ENCODE data around the gene NOD1.

The NOD1 gene

DNA sequence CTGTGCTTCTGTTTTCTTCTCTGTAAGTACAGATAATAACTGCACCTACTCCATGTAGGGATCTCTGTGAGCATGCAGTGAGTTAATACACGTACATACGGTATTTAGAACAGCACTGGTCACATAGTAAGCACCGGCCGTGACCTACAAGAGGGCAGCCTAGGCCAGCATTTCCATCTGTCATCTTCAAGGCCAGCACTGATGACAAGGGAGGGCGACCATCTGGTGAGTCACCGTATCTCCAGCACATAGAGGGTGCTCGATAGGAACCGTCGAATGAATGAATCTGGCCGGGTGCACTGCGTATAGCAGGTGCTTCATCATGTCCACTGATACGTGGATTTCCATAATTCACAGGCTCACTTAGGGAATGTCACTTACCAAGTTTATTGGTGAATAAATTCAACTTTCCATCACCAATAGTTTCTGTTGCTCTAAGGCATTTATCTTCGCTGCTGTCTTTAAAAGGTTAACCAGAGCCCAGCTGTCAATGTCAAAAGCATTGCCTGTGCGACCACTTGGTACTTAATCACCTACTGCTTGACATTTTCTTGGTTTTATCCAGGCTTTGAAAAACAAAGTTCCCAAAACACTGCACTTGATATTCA is 8.3 kb downstream of the NOD1 start:
- DNase-seq, result peak; percentile 78

GRCh38 chr7:30469303-30469702 is 9.3 kb downstream of the NOD1 start:
- DNase-seq, result peak; percentile 72

DNA sequence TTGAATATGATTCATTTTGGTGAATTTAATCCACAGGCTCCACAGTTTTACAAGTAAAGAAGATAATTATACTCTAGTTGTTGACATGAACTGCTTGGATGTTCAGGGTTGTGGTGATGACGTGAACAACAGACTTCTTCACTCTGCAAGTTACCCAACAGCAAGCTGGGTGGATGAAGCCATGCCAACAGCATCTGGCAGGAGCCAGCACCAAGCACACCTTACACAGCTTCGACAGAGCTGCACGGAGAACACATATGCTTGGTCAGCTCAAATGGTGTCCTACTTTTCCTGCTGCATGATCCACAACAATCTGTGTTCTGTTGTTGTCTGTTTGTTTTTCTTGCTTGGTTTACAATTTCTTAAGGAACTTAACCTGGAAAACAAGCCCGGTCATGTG is 9.8 kb downstream of the NOD1 start:
- peak; percentile 72 for DNase-seq

DNA sequence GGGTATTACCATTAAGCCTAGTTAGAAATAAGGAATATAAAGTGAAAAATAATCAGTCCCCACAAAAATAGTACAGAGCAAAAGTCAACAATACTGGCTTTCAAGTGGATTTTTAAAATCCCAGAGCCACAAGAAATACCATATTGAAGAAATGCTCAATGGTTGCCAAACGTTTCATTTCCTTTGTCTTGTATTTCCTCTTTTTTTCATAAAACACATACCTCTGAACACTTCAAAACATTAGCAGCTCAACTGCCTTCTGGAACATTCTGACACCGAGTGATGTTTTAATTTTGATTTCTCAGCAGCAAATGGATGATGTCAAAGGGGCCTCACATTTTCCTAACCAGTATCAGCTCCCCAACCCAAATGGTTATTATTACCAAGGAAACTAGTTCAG is 10.5 kb downstream of the NOD1 start:
- no peak for DNase-seq

DNA sequence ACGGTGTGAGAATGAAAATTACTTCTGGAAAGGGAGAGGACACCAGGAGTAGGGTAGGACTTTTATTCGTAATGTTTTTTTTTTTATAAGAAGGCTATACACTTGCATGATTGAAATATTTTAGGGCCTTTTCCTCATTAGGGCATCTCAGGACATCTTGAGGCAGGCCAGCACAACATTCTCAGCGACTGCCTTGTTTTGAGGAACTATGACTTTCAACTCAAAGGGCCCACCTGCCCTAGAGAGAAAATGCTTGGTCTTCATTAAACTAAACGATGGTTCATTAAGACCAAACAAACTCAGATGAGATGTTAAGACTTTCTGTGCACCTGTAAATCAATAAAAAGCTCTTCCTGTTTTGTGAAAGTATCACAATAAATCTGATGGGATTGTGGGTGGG is 11.3 kb downstream of the NOD1 start:
- DNase-seq, result no peak

DNA sequence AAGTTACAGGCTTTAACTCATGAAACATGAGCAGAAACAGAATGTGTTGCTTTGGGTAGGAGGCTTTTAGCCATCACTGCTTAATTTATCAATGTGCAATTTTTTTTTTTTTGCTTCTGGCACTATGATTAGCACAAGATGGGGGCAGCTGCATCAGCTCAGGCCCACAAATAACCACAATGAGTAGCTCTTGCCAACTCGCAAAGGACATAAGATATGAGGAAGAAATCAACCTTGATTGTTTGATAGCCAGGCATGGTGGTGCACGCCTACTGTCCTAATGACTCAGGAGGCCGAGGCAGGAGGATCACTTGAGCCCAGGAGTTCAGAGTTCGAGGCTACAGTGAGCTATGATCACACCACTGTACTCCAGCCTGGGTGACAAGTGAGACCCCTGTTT is 12.3 kb downstream of the NOD1 start:
- no peak for DNase-seq

DNA sequence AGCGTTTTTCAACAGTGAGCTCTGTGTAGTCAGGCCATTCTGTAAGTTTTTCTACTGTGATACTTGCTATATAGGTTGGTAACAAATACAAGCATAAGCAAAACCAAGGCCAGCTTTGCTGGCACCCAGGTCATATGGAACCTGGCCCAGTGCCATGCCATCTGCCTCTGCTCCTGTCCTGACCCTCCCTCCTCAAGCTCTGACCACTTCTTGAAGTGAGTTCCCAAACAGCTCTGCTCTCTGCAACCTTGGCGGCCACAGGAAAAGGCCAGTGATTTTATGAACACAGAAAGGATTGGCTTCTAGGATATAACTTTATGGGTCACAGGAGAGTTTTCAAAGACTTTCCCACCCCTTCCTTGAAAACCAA is 12.8 kb downstream of the NOD1 start:
- DNase-seq, result no peak

GRCh38 chr7:30465046-30465810 is 13.4 kb downstream of the NOD1 start:
- DNase-seq, result no peak

DNA sequence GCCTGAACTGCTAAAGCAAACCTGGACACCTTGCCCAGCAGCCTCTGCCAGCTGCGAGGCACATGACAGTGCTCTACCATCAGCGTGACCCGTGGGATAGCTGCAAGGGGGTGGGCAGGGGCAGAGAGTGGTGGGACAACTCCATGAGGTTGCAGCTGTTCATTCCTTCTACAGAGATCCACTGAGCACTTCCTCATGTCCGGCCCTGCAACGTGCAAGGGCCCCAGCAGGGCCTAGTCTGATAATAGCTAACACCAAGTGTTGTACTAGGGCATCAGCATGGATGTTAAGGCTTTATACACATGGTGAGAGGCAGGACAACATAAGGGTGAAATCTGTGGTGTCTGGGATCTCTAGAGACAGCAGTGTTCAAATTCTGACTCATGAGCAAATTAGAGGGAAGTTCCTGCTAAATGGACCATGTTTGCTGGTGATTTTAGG is 14.3 kb downstream of the NOD1 start:
- DNase-seq, result no peak

GRCh38 chr7:30463405-30464145 is 15.0 kb downstream of the NOD1 start:
- DNase-seq, result no peak

DNA sequence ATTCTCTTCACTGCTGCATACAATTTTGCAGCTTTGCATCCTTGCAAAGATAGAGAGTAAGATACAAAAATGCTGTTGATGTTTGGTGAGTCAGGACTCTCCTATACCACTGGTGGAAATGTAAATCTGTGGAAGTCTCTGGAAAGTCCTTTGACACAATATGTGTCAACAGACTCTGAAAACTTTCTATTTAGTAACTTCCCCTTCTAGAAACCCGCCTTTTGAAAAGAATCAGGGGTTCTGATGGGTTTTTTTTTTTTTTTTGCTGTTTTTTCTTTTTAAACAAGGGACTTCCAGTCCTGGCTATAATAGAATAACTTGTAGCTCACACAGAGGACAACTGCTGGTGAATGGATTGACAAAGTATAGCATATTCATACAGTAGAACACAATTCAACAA is 16.4 kb downstream of the NOD1 start:
- DNase-seq, result no peak

GRCh38 chr7:30460246-30460633 is 18.3 kb downstream of the NOD1 start:
- DNase-seq, result no peak

DNA sequence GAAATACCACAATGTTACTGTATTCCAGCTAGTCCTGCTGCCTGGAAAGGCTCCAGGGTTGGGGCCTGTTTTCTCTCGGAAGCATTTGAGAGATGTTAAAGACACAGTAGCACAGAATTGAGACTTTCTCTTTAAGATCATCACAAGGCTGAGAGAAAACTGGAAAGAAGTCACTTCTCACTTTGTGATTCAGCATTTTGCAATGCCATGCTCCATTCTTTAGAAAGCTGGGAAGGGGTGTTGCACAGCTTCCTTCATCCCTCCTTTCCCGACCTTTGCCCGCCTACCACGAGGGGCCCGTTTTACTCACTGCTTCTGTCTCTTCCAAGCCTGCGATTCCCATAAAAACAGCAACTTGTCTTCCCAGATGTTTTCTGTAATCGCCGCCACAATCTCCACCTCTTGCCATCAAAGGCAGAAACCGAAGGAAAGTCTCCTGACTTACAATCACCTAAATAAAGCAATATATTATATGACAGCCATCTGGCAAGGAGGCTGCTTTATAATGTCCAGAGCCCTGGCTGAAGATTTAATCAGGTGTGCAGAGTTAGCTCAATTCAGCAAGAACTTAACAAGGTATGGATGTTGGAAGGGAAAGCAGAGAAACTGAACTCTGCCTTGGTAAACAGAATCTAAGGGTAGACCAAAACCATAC is 18.9 kb downstream of the NOD1 start:
- no peak for DNase-seq

DNA sequence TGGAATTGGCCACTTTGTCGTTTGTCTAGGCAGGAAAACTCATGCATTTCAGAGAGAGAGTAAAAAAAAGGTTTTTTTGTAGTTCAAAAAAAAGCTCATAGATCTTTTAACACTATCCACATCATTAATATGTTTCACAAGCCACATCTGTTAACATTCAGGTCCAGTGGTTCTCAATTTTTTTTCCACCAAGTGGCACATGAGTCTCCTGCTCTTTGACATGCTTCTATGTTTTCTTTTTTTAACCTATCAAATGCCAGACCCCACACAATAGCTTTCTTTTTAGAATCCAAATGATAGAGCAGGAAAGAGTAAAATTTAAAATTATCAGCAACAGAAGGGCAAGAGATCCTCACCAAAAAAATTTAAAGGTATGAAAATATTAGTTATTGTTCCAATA is 20.3 kb downstream of the NOD1 start:
- no peak for DNase-seq

DNA sequence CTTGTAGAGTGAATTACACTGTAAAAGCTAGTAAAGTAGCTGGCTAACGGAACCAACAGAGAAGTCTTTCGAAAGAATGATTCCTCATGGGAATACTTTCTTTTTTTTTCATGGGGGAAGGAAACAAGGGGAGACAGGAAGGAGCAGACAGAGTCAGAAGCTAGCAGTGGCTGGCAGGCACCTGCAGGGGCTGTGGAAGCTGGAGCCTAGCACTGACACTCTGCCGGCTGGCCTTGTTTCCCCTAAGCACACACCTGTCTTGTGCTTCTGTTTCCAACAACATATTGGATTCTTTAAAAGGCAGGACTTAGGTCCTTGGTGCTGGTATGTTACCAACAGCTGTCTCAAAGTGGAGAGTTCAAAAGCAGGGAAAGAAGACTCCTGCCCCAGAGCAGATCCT is 24.7 kb downstream of the NOD1 start:
- no peak for DNase-seq

- DNase-seq, result no peak
Observed at GRCh38 chr7:30453016-30453415, 25.6 kb downstream of the NOD1 start.

GRCh38 chr7:30452280-30452930 is 26.2 kb downstream of the NOD1 start:
- DNase-seq, result peak; percentile 39

- DNase-seq, result no peak
Observed at GRCh38 chr7:30451539-30452279, 26.9 kb downstream of the NOD1 start.

DNA sequence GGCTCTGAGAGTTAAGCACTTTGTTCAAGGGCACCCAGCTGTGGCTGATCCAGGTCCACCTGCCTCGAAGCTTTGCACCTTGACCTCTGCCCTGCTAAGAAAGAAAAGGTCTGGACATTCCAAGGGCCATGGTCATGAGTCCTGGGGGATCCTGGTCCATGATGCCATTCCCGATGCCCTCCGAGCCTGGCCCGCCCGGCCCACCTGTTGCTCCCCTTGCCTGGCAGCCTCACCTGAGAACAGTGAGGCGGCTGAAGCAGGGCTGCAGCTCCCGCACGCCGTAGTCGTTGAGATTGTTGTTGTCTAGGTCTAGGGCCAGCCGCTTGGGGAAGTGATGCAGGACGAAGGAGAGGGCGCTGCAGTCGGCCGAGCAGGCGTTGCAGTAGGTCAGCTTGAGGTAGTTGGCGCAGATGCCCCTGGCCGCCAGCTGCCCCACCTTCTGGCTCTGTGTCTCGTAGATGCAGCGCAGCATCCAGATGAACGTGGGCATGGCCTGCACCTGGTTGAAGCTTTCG is 27.5 kb downstream of the NOD1 start:
- DNase-seq, result no peak

DNA sequence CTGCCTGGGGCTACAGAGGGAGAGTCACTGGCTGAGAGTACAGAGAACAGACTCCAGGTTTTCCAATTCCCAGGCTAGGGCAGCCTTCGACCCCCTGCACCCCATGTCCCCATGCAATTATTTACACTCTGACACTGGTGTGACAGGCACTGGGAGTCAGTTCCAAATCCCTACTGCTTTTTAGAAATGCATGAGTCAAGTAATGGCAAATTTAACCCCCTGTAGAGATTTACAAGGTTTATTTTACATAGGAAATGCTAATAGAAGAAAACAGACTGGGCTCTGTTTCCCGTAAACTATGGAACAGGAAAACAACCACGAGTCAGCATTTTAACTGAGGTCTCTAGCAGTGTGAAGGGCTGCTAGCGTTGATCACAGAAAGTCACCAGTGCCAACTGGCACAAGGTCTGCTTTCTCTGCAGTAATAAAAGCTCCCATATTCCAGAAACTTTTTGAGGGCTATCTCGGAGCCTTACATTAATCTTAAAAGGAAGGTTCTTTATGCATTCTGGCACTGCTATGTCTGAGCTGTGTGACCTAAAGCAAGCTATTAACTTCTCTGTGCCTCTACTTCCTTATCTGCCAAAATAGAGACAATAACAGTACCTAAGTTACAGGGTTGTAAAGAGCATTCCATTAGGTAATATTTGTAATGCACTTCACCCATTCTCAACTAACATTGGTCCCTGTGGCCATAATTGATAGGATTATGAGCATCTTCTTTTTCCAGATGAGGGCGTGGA is 28.2 kb downstream of the NOD1 start:
- no peak for DNase-seq

- DNase-seq, result peak; percentile 43
Observed at GRCh38 chr7:30448461-30449189, 30.0 kb downstream of the NOD1 start.

Data from DMS79 treated with DMSO at 0.1 percent for 48 hours (cell line).